IMR-90 (cell line): Measurements from ENCODE around the gene TMIGD1. TPM values are rescaled to one million over a fixed set of nuclear protein-coding genes. Genes with fewer than 3 reads are reported as not detected.

ENCODE experiments used
- ATAC-seq: fragments of 200-7000 bp; cut with Tn5 transposase; 2 replicates; pipeline ENCODE4 v1.9.1; 2020; ENCODE audit warnings: low read depth, mild to moderate bottlenecking, moderate library complexity
- BruUV-seq: library from RNA; stranded (reverse); fragments of 400-500 nt; replicated peaks from 2 replicates; lab custom pipeline; 2021; lab: Mats Ljungman, UMichigan
- CTCF ChIA-PET: fragments of 300-600 bp; formaldehyde crosslinking; extraction: SDS; loops from one replicate; lab custom pipeline; 2021; ENCODE audit warnings: antibody characterized with exemption; lab: Yijun Ruan, JAX
- POLR2A ChIA-PET: fragments of 300-600 bp; sonication (Branson Sonifier 250); formaldehyde crosslinking; loops from one replicate; lab custom pipeline; 2022; ENCODE audit warnings: antibody characterized with exemption; ENCODE audit not compliant: unreplicated experiment; lab: Charles Lee
- DNase-seq: peaks from one replicate; pipeline ENCODE4 v3.0.0; 2013
- H2AFZ ChIP-seq: replicated peaks from 2 replicates; pipeline ENCODE3; 2013; ENCODE audit warnings: low read length, mild to moderate bottlenecking; ENCODE audit not compliant: poor library complexity
- H2AK5ac ChIP-seq: 2 replicates; pipeline ENCODE4 v1.6.1; 2013; ENCODE audit warnings: low read depth, low read length, inconsistent platforms
- H2AK9ac ChIP-seq: replicated peaks from 2 replicates; pipeline ENCODE3; 2013; ENCODE audit warnings: mild to moderate bottlenecking, low read depth, low read length, moderate library complexity; ENCODE audit not compliant: poor library complexity
- H2BK120ac ChIP-seq: 2 replicates; pipeline ENCODE4 v1.6.1; 2013; ENCODE audit warnings: low read depth, low read length, inconsistent platforms
- H2BK15ac ChIP-seq: 3 replicates; pipeline ENCODE4 v1.6.1; 2013; ENCODE audit warnings: low read depth, low read length, inconsistent platforms
- H2BK20ac ChIP-seq: 2 replicates; pipeline ENCODE4 v1.6.1; 2013; ENCODE audit warnings: low read depth, mild to moderate bottlenecking, inconsistent platforms, low read length, moderate library complexity
- H2BK5ac ChIP-seq: 2 replicates; pipeline ENCODE4 v1.6.1; 2013; ENCODE audit warnings: mild to moderate bottlenecking, low read depth, low read length, inconsistent platforms; ENCODE audit not compliant: poor library complexity, severe bottlenecking
- H3K14ac ChIP-seq: replicated peaks from 2 replicates; pipeline ENCODE4 v1.6.1; 2013; ENCODE audit warnings: low read depth, low read length, inconsistent platforms
- H3K18ac ChIP-seq: 2 replicates; pipeline ENCODE4 v1.6.1; 2013; ENCODE audit warnings: low read depth, low read length, control low read depth
- H3K23ac ChIP-seq: 2 replicates; pipeline ENCODE4 v1.6.1; 2013; ENCODE audit warnings: low read depth, low read length, inconsistent platforms
- H3K27ac ChIP-seq: 2 replicates; pipeline ENCODE4 v1.5.1; 2013; ENCODE audit warnings: mild to moderate bottlenecking, control low read depth, low read length; ENCODE audit not compliant: insufficient read depth
- H3K27me3 ChIP-seq: 2 replicates; pipeline ENCODE4 v1.6.1; 2013; ENCODE audit warnings: low read length; ENCODE audit not compliant: control insufficient read depth, insufficient read depth
- H3K36me3 ChIP-seq: 2 replicates; pipeline ENCODE4 v1.6.1; 2013; ENCODE audit warnings: low read length, mixed read lengths; ENCODE audit not compliant: control insufficient read depth, insufficient read depth
- H3K4ac ChIP-seq: 2 replicates; pipeline ENCODE4 v1.6.1; 2013; ENCODE audit warnings: low read depth, low read length, inconsistent platforms
- H3K4me1 ChIP-seq: 2 replicates; pipeline ENCODE4 v1.6.1; 2013; ENCODE audit warnings: low read length, mixed read lengths; ENCODE audit not compliant: control insufficient read depth, insufficient read depth
- H3K4me2 ChIP-seq: 2 replicates; pipeline ENCODE4 v1.6.1; 2013; ENCODE audit warnings: low read depth, mild to moderate bottlenecking, control low read depth, low read length, moderate library complexity
- H3K4me3 ChIP-seq: 2 replicates; pipeline ENCODE4 v1.5.1; 2013; ENCODE audit warnings: low read depth, mild to moderate bottlenecking, control low read depth, low read length, moderate library complexity; ENCODE audit not compliant: insufficient read depth
- H3K56ac ChIP-seq: 2 replicates; pipeline ENCODE4 v1.6.1; 2013; ENCODE audit warnings: low read length, inconsistent platforms; ENCODE audit not compliant: insufficient read depth; ENCODE audit errors: extremely low read depth
- H3K79me1 ChIP-seq, 2 experiments: 2 replicates each; pipeline ENCODE4 v1.6.1; 2013; ENCODE audit warnings: low read length in 2 of 2, inconsistent platforms in 1 of 2, low read depth in 1 of 2
- H3K9ac ChIP-seq: 2 replicates; pipeline ENCODE4 v1.6.1; 2013; ENCODE audit warnings: low read depth, low read length, control low read depth
- H3K9me1 ChIP-seq: 2 replicates; pipeline ENCODE4 v1.6.1; 2013; ENCODE audit warnings: low read length, inconsistent platforms; ENCODE audit not compliant: insufficient read depth
- H3K9me3 ChIP-seq: 2 replicates; pipeline ENCODE4 v1.6.1; 2013; ENCODE audit warnings: low read length; ENCODE audit not compliant: control insufficient read depth, insufficient read depth
- H4K20me1 ChIP-seq: 2 replicates; pipeline ENCODE4 v1.6.1; 2013; ENCODE audit warnings: low read length, inconsistent platforms; ENCODE audit not compliant: insufficient read depth
- H4K5ac ChIP-seq: 2 replicates; pipeline ENCODE4 v1.6.1; 2013; ENCODE audit warnings: mild to moderate bottlenecking, low read depth, low read length, control low read depth
- H4K8ac ChIP-seq, 2 experiments: 2 replicates each; pipeline ENCODE4 v1.6.1; 2013; ENCODE audit warnings: low read depth in 2 of 2, low read length in 2 of 2, control low read depth in 1 of 2, inconsistent platforms in 1 of 2
- H4K91ac ChIP-seq: 2 replicates; pipeline ENCODE4 v1.6.1; 2013; ENCODE audit warnings: low read depth, low read length, inconsistent platforms; ENCODE audit not compliant: insufficient read depth
- CEBPB ChIP-seq: IDR thresholded peaks from 2 replicates; pipeline ENCODE4 v1.6.1; 2012; ENCODE audit warnings: low read depth, low read length, improper control_type of control experiment
- ELK1 ChIP-seq: fragments of 150-350 bp; IDR thresholded peaks from 2 replicates; pipeline ENCODE4 v1.6.1; 2016; ENCODE audit warnings: low read depth, mild to moderate bottlenecking, low read length, moderate library complexity, borderline replicate concordance
- MAFK ChIP-seq: IDR thresholded peaks from 2 replicates; pipeline ENCODE4 v1.6.1; 2012; ENCODE audit warnings: low read depth, low read length, improper control_type of control experiment
- MAZ ChIP-seq: IDR thresholded peaks from 2 replicates; pipeline ENCODE4 v1.6.1; 2012; ENCODE audit warnings: low read depth, mild to moderate bottlenecking, low read length, improper control_type of control experiment, moderate library complexity, borderline replicate concordance
- RFX5 ChIP-seq: IDR thresholded peaks from 2 replicates; pipeline ENCODE4 v1.8.0; 2012; ENCODE audit warnings: low read depth, mild to moderate bottlenecking, low read length, moderate library complexity
- WGBS, 2 experiments: methylation state at CpG; one replicate each; pipeline versions ENCODE4 v1.1.5 to v1.1.7; 2013; ENCODE audit warnings: missing lambda C conversion rate in 2 of 2; ENCODE audit not compliant: insufficient read length in 1 of 2; ENCODE audit errors: extremely low coverage in 2 of 2; 5-methylcytosine and 5-hydroxymethylcytosine counted together
- dilution Hi-C: fragments of 300-500 bp; cut with HindIII; formaldehyde crosslinking; loops from one replicate; pipeline ENCODE4 v1.14.3; 2018; ENCODE audit warnings: low sequenced_read_pairs; ENCODE audit not compliant: unreplicated experiment
- in situ Hi-C: fragments of 300-500 bp; cut with MboI; formaldehyde crosslinking; loops from 3 replicates; pipeline ENCODE4 v1.14.3; 2019; ENCODE audit warnings: low sequenced_read_pairs, inconsistent platforms, mixed read lengths
- intact Hi-C: fragments of 100-400 bp; cut with micrococcal nuclease; formaldehyde crosslinking; loops from 2 replicates; pipeline ENCODE4 v1.10.0; 2022
- polyA plus RNA-seq, 3 experiments: library from polyadenylated mRNA; depleted of rRNA; stranded (reverse); fragments of >200 nt; gene quantifications; 2 replicates each; pipeline ENCODE4 v1.2.3, GENCODE V29; 2012; ENCODE audit warnings: low replicate concordance in 1 of 3
- total RNA-seq: library from RNA; depleted of rRNA; stranded (reverse); fragments of >200 nt; gene quantifications from 2 replicates; pipeline ENCODE4 v1.2.3, GENCODE V29; 2012

The TMIGD1 gene
- total and polyA plus RNA-seq, 2 of the 4 experiments (the other 2 are of a cell fraction): not detected

GRCh38 chr17:30340801-30341356, 7.0 kb upstream of the TMIGD1 start:
- no peak overlapping the region for H2AK9ac ChIP-seq
- H2AFZ ChIP-seq: peak overlapping the region; percentile 92
- peak overlapping the region; percentile 82 for H2BK5ac ChIP-seq
- peak overlapping the region; percentile 8; the same call in 1 of the 2 replicates for H3K9ac ChIP-seq
- peak overlapping the region; percentile 77 for H4K5ac ChIP-seq
- peak overlapping the region; percentile 46 for H3K14ac ChIP-seq
- CTCF ChIA-PET: interaction anchor here (0.7 to 1.8 kb wide), 8 partner anchors 10 to 245 kb away, joined by 3 to 9 read pairs (median 6); no protein-coding TSS in a partner anchor
- 33% methylated on average over 3 of the region's 6 CpGs; no CpG with 5 or more reads in 1 of the 2 experiments for WGBS, 2 experiments
- H4K91ac ChIP-seq: peak overlapping the region; percentile 80
- H3K9me1 ChIP-seq: peaks cover 7% of the 10 kb centered on the region
- H2BK120ac ChIP-seq: peak overlapping the region; percentile 91
- H3K4me3 ChIP-seq: no peak overlapping the region
- peak overlapping the region; percentile 58 for H3K27ac ChIP-seq
- no peaks in the 10 kb centered on the region for H4K20me1 ChIP-seq
- DNase-seq (no peak), ATAC-seq (no peak)
- peak overlapping the region; percentile 55; the same call in 1 of the 2 replicates for H3K23ac ChIP-seq
- H3K56ac ChIP-seq: peak overlapping the region; percentile 57; the same call in 1 of the 2 replicates
- no peaks in the 10 kb centered on the region for H3K27me3 ChIP-seq
- H3K4me2 ChIP-seq: no peak overlapping the region
- H2AK5ac ChIP-seq: peak overlapping the region; percentile 26; the same call in 1 of the 2 replicates
- POLR2A ChIA-PET: interaction anchor here (0.5 to 0.7 kb wide), 2 partner anchors 223 to 530 kb away, joined by 3 to 7 read pairs; no protein-coding TSS in a partner anchor
- dilution Hi-C loops: no loop called here
- intact Hi-C loops: loop anchor here (2.0 to 5.0 kb wide), 2 partner anchors 36 to 136 kb away; partner anchors contain the start of gene GOSR1
- no peaks in the 10 kb centered on the region for H3K79me1 ChIP-seq
- H2BK15ac ChIP-seq: peak overlapping the region; percentile 61; the same call in 2 of the 3 replicates
- H2BK20ac ChIP-seq: peak overlapping the region; percentile 89
- peak overlapping the region; percentile 71 for H3K4ac ChIP-seq
- peak overlapping the region; percentile 23 to 82 for H4K8ac ChIP-seq
- H3K36me3 ChIP-seq: no peaks in the 10 kb centered on the region
- no peaks in the 10 kb centered on the region for H3K9me3 ChIP-seq
- no peak for TF ChIP-seq RFX5
- TF ChIP-seq MAFK: no peak
- TF ChIP-seq CEBPB: no peak
- TF ChIP-seq MAZ: no peak
- TF ChIP-seq ELK1: no peak
- BruUV-seq: no TSS peak
- H3K18ac ChIP-seq: peak overlapping the region; percentile 66
- peaks cover 18% of the 10 kb centered on the region for H3K4me1 ChIP-seq
- in situ Hi-C loops: no loop called here
